Activated CD4-positive, alpha-beta T cell treated with anti-CD3 and anti-CD28 coated beads for 48 hours (primary cell): ENCODE results near the gene MDK.
A peak's percentile ranks its signal among the peaks of the same experiment; 100 is the strongest.

Source experiments
- DNase-seq: peaks from one replicate; pipeline ENCODE4 v3.0.0-alpha.2; 2020

The MDK gene

GRCh38 chr11:46348566-46349401, 32.7 kb upstream of the MDK start:
- DNase-seq: peak; percentile 64

DNA sequence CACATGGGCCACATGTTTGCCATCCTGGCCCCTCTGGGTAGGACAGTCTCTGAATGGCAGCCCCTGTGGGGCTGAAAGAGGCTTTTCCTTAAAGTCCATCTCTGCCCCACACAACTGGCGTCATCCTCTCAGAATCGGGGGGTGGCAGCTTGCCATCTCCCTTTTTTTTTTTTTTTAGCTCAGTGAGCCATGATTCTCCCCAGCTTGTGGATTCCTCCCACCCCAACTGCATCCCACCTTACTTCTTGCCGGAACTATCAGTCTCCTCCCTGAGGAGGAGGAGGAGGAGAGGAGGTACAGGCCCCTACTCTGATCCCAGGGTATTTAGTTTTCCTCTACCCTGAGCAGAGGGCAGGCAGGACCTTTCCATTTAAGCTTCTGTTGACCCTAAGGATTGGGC, 30.8 kb upstream of the MDK start:
- no peak for DNase-seq

DNA sequence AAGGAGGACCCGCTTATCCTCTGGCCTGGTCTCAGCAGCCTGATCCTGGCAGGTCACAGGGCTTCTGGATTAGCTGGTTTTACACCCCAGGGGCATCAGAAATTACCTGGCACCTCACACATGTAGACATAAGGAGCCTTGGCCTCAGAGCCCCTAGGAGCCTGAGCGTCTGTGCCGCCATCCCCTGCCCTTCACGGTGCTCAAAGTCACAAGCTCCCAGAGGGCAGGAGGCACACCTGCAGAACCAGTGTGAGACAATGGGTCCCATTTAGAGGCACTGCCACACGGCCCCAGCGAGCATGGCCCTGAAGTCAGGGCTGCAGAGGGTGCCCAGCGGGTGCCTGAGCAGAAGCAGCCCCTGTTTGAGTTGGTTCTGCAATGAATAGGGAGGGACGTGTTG, 30.3 kb upstream of the MDK start:
- no peak for DNase-seq

GRCh38 chr11:46351606-46352005, 29.9 kb upstream of the MDK start:
- DNase-seq: no peak

DNA sequence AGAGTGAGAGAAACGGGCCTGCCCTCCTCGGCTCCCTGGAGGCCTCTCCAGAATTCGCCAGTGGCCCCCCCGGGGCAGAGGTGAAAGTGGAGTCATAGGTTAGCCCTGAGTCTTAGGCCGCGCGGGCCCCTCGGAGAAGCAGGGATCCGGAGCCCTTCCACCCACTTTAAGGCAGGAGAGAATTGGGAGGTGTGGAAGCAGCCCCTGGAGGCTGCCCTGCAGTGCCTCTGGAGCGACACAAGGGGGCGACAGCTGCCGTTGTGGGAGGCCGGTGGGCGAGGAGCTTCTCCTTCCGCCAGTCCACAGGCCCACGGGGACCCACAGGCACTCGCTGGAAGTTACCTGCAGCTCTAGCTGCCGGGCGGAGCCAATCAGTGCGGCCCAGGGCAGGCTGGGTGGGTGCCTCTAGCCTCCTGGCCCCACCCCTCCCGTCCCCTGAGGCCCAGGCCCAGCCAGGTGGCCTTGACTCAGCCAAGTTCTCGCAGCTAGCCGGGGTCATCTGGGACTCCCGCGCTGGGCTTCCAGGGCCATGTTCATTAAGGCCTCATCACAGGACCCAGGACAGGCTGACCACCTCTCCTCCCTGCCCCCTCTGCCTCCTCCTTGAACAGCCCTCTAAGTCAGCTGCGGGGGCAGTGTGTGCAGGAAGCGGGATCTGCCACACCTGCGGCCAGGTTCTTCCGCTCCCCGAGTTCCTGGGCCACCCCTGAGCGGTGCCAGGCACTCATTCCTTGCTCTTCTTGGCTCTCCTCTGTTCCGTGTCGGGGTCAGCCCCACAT, 29.2 kb upstream of the MDK start:
- DNase-seq: peak; percentile 85

DNA sequence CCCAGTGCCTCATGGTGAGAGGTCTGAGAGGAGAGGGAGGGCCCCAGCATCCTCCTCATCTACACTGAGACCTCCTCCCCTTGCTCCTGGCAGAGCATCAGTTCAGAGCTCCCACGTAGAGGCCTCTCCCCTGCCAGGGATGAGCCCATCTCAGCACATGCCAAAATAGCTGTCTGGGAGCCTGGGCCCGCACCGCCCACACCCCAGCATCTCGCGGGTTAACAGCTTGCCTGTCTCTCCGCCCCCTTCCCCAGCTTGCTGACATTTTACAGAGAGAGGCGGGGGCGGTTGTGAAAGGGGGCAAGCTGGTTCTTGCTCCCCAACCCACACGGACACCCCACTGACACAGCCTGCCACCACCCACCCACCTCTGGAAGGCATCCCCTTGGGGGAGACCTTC, 27.8 kb upstream of the MDK start:
- DNase-seq: peak; percentile 80

DNA sequence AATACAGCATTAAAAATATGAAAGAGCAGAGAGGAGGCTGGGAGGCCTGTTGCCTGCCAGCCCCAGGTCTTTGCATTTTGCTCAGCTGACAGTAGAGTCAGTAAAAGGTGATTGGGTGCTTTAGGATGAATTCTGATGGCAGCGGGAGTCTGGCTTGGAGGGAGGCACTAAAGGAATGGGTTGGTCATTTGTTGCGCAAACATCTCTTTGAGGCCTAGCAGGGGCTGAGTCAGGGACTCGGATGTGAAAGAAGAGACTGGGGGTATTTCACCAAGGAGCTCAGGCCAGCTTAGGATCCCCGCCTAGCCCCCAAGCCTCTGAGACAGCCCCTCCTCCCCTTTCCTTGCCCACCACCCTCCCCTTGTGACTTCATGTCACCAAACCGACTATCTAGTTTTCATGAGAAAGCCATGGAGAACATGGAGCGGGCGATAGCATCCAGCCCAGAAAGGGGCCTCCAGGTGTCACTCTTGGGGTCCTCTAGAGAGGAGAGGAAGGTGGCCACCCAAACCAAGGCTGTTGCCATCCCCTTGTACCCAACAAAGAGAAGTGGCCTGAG, 24.5 kb upstream of the MDK start:
- no peak for DNase-seq

GRCh38 chr11:46357483-46357936, 24.0 kb upstream of the MDK start:
- DNase-seq: no peak

DNA sequence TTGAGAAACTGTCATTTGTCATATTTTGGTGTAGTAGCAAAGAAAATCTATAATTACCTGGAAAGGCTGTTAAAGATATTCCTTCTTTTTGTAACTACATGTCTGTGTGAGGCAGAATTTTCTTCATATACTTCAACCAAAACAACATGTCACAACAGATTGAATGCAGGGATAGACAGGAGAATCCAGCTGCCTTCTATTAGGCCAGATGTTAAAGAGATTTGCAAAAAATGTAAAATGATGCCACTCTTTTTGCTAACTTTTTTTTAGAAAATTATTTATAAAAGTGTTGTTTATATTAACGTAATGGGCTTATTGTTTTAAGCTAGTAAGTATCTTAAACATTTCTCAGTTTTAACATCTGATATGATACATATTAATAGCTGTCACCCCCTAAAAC, 21.5 kb upstream of the MDK start:
- no peak for DNase-seq

DNA sequence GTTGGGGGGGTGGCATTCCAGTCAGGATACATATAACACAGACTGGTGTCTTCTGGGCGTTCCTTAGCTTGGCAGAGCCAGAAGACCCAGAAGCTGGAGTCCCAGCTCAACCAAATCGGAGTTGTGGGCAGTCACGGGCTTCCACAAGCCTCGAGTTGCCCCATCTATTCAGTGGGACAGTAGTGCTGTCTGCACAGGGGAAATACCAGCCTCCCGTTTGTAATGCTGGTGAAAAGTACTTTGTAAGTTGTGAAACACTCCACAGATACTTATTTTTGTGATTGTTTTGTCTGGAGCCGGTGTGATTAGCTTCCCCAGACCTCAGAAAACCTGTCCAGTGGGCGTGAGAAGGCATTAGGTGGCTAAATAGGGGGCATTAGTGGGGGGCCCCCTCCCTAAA, 20.6 kb upstream of the MDK start:
- no peak for DNase-seq

GRCh38 chr11:46361283-46362155, 19.9 kb upstream of the MDK start:
- peak; percentile 77 for DNase-seq

DNA sequence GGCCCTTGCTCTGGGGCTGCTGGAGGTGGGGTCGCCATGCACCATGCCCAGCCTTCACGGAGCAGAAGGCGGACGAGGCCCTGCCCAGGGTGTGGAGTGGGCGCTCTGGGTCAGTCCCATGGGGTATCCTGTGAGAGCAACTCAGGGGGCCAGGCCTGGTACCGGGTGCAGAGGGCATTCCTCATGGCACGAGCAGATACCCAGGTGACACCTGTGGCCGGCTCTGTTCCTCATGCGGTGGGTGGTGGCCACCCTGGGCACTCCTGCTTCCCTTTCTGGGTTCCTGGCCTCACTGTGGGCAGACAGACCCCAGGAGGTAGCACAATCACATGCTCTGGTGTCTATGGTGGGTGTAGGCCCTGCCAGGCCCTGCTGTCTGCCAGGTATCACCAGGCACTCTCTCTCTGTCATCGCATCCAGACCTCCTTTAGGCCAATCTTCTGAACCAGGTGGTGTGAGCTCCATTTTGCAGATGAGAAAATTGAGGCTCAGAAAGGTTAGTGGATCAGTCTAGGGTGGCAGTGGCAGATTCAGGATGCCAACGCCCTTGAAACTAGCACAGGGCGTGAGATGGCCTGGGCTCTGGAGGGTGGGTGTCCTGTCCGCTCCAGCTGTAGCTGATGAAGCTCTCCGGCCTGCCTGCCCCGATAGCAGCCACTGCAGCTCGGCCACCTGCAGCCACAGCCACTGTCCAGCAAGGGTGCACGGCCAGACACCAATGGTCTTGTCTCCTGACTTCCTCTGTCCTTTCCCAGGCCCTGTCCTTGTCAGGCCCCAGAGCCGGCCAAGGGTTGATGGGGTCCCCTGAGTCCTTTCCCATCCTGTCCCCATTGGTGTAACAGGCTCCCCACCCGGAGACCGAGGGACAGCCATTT, 19.1 kb upstream of the MDK start:
- DNase-seq: no peak

DNA sequence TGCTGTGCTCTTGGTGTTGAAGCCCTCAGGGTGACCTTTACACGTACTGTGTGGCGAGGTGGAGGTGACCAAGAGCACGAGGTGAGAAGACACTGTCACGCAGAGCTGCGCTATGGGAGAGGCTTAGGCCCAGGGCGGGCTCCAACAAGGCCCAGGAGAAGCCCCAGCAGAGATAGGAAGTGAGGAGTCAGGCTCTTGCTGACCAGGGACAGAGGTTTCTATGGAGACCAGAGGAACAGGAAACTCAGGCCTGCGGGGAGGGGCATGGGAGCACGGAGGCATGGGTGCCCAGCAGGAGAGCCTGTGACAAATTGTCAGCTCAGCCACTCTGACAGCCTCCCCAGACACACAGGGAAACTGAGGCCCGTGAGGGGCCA, 18.4 kb upstream of the MDK start:
- no peak for DNase-seq

DNA sequence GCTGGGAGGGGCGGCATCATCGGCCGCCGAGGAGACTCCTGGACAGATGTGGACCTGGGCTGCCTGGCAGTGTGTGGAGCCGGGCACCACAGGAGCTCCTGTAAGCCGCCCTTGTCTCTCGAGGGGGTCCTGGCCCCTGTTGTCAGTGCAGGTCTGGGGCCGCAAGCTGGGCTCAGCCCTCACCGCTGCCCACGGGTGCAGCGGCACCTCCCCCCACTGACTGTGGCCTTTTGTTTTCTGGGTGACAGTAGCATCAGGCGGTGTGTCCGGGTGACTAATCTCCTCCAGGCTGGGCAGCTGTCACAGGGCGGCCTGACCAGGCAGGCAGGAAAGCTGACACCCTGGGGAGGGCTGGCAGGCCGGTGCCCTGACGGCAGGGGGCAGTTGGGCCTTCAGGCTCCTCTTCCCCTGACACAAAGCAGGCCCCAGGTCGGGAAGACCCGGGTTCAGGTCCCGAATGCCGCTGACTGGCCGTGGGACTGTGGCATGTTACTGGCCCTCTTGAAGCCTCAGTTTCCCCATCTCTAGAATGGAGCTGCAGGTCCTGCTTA, 17.9 kb upstream of the MDK start:
- DNase-seq: no peak

DNA sequence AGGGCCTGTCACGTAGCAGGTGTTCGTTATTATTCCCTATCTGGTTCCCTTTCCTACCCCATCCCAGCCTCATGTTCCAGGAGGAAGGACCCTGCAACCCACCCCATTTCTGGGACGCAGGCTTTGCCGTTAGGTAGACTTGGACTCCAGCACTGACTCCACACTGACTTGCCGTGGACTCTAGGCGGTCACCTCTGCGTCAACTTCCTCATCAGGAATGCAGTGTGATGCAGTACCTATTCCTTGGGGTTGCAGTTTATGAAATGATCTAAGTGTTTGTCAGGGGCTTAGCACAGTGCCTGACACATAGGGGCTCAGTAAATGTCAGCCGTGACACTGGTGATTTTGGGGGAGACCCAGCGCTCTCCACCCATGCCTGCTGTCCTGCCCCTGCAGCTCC, 17.4 kb upstream of the MDK start:
- no peak for DNase-seq

DNA sequence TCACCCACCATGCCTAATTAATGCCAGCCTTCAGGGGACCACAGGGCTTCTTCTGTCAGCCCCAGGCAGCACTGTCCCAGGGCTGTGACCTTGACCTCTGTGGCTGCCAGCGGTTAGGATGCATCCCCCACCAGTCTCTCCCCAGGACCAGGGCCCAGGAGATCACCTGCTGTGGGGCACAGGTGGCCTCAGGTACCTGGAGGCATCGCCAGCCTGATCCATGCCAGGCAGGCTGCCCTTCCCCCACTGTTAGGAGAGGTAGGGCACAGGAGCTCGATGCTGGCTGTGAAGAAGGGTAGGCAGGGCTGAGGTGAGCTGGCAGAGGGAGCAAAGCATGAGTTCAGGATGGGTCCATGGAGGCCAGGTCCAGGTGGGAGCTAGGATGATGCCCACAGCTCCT, 16.7 kb upstream of the MDK start:
- DNase-seq: no peak

GRCh38 chr11:46366260-46366659, 15.2 kb upstream of the MDK start:
- DNase-seq: no peak

DNA sequence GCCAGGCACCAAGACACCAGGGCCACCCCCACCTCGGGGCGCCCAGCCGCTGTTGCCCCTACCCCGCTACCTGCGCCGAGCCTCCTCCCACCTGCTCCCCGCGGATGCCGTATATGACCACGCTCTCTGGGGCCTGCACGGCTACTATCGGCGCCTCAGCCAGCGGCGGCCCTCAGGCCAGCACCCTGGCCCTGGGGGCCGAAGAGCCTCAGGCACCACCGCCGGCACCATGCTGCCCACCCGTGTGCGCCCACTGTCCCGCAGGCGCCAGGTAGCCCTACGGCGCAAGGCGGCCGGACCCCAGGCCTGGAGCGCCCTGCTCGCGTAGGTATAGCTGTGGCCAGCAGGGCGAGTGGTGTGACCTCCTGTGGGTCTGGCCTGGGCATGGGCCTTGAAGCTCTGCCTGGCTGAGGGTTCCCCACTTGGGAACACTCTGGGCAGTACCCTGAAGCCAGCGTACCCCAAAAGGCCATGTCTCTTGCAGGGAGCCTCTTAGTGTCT, 14.8 kb upstream of the MDK start:
- no peak for DNase-seq

DNA sequence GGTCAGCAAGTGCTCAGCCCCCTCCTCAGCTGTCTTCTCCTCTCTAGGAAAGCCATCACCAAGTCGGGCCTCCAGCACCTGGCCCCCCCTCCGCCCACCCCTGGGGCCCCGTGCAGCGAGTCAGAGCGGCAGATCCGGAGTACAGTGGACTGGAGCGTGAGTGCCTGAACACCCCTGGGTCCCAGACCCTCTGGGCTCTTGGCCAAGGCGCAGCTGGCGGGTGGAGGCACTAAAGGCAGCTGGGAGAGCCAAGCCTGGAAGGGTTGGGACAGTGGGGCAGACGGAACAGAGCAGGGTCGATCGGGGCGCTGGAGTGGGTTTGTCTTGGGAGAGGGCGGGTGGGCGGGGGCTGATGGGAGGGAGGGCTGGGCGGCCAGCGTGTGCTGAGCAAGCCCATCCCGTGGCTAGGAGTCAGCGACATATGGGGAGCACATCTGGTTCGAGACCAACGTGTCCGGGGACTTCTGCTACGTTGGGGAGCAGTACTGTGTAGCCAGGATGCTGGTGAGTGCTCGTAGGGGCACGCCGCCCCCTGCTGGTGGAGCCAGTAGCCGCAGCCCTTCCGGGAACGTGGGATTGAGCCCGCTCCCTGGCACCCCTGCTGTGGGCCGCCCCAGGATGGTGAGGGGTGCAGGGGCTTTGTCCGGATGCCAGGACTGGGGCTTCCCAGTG, 14.1 kb upstream of the MDK start:
- DNase-seq: peak; percentile 82

GRCh38 chr11:46367916-46368267, 13.6 kb upstream of the MDK start:
- DNase-seq: no peak
